ENCODE measurements around the gene RNF10. TPM values are rescaled to one million over a fixed set of nuclear protein-coding genes. Genes with fewer than 3 reads are reported as not detected.

The RNF10 gene
- total RNA-seq, 4 donors from 2014 or later: 124 to 217 (median 167) TPM

DNA sequence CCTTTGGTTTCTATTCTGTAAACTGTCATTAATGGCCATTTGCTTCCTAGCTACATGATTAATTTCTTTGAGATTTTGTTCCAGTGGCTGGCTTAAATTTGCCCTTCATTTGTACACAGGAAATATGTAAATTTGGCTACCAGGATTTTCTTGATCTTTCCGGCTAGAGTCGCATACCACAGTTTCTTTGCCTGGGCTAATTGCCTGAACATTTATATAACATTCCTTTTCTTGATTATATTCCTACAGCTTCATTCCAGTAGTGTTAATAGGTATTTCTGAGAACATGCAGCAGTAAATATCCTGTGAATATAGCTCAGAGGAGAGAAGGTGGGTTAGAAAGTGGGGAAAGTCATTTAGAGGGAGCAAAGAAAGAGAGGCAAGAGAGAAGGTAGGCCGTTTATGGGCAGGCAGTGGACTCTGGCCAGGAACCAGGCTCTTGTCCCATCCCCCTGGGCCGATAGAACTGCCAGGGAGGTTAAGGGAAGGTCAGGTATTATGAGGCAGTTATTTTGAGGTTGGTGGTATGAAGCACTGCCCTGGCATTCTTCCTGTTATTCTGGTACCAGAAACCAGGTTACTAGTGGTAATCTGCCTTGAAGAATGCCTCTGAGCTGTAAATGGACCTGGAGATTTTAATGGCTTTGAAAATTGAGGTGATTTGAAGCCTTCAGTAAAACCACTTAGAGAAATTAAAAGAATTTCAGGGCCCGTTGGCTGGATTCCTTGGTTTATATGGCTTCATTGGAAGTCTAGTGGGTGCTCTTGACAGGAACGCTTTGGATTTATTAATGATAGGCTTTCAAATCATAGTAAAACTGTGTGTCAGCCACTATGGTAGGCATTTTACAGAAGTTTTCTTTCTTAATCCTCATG lies 4.4 kb downstream of the RNF10 start:
- TF ChIP-seq, protein P1, sequence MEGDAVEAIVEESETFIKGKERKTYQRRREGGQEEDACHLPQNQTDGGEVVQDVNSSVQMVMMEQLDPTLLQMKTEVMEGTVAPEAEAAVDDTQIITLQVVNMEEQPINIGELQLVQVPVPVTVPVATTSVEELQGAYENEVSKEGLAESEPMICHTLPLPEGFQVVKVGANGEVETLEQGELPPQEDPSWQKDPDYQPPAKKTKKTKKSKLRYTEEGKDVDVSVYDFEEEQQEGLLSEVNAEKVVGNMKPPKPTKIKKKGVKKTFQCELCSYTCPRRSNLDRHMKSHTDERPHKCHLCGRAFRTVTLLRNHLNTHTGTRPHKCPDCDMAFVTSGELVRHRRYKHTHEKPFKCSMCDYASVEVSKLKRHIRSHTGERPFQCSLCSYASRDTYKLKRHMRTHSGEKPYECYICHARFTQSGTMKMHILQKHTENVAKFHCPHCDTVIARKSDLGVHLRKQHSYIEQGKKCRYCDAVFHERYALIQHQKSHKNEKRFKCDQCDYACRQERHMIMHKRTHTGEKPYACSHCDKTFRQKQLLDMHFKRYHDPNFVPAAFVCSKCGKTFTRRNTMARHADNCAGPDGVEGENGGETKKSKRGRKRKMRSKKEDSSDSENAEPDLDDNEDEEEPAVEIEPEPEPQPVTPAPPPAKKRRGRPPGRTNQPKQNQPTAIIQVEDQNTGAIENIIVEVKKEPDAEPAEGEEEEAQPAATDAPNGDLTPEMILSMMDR (IDR thresholded peaks at IDR 0.05): no peak
- ATAC-seq (ENCODE audit: low FRiP score) (no peak), DNase-seq (ENCODE audit: low spot score) (no peak)

DNA sequence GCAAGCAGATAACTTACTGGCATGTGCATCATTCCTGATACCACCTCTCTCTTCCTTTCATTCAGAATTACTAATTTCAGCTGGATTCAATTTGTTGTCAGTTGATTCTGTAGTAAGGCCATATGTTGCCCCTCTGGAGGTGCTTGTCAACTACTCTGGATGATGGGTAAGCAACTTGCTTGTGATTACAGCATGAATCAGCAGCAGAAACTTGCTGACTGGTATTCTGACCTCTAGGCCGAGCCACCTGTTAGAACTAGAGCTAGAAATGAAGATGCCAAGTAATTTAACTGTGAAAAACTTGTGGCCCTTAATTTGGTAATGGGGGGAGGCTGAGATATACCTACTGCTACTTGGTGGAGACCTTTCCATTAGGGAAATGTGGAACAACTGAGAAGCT lies 5.1 kb downstream of the RNF10 start:
- ATAC-seq (ENCODE audit: low FRiP score) (no peak), DNase-seq (ENCODE audit: low spot score) (no peak)
- TF ChIP-seq, protein P1 (IDR thresholded peaks at IDR 0.05): no peak

DNA sequence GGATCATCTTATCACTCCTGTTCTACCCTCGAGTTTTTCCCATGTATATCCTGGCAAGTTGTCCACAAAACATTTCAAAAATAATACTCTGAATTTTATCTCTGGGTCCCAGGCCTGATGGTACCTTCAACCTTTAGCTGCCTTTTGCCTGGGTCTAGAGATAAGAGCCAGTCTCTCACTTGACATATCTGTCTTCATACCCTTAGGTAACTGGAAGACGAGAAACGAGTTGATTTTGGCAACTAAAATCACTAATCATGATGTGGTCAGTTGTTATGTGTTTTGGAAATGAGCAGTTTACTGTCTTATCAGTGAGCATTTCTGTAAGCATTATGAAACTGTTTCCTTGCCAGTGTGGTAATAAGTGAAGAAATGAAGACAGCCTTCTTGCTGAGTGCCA lies 6.3 kb downstream of the RNF10 start:
- ATAC-seq (ENCODE audit: low FRiP score) (peak; percentile 73), DNase-seq (ENCODE audit: low spot score) (no peak)
- TF ChIP-seq, protein P1 (IDR thresholded peaks at IDR 0.05): no peak

DNA sequence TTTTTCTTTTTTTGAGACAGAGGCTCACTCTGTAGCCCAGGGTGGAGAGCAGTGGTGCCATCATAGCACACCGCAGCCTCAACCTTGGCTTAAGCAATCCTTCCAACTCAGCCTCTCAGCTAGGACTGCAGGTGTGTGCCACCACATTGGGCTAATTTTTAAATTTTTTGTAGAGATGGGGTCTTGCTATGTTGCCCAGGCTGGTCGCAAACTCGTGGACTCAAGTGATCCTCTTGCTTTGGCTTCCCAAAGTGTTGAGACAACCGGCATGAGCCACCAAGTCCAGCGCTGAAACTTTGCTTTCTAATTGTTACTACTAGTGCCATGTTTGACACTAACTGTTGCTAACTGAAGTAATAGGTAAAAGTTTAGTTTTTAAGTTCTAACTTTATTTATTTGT lies 8.0 kb downstream of the RNF10 start:
- DNase-seq (ENCODE audit: low spot score) (no peak), ATAC-seq (ENCODE audit: low FRiP score) (no peak)
- TF ChIP-seq, protein P1 (IDR thresholded peaks at IDR 0.05): no peak

DNA sequence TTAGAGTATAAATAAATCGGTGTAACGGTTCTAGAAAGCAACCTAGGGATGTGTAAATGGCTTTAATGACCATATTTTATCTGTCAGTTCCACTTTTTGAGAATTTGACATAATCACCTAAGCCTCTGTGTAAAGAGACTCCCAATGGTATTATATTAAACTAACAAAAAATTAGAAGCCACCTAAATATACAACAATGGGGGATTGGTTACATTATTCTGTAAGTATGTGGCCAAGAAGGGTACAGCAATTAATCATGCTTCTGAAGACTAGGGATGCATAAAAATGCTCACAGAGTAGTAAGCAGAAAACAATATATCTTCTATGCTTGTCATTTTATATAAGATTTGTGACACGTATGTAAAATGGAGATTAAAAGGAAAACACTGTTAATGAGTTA lies 10.5 kb downstream of the RNF10 start:
- no peak for DNase-seq (ENCODE audit: low spot score)
- ATAC-seq (ENCODE audit: low FRiP score): no peak
- TF ChIP-seq, protein P1 (IDR thresholded peaks at IDR 0.05): no peak

DNA sequence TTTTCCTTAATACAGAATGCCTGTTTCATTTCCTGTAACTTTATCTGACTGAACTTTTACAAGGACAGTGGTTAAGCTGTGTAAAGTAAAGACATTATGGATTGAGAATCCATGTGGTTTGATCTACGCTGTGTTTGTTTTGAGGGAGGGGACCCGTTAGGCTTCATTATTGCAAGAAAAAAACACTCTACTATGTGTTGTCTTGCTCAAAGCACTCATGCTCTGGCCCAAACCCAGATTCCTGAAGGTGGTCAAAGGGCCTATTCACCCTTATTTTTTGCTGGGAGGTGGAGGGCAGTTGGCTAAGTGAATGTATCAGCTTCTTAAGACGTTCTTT lies 11.9 kb downstream of the RNF10 start:
- no peak for ATAC-seq (ENCODE audit: low FRiP score)
- TF ChIP-seq, protein P1 (IDR thresholded peaks at IDR 0.05): no peak
- no peak for DNase-seq (ENCODE audit: low spot score)

DNA sequence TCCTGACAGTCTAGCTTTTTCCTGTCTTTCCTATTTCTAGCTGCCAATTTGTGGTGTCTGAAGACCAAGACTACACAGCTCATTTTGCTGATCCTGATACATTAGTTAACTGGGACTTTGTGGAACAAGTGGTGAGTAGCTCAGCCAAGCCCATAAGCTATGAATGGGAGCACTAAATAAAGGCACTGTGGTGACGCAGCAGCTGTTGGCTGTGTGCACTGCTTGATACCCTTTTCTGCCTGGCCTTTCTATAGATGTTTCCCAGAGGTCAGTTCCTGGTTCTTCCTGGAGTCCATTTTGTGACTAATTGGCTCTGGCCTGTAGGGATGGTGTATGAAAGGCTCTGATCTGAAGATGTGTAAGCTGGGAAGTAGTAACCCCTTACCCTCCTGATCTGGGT lies 20.5 kb downstream of the RNF10 start:
- TF ChIP-seq, protein P1 (IDR thresholded peaks at IDR 0.05): no peak
- DNase-seq (ENCODE audit: low spot score) (no peak), ATAC-seq (ENCODE audit: low FRiP score) (no peak)
